Measurements from ENCODE around the gene FMNL3.

The FMNL3 gene

DNA sequence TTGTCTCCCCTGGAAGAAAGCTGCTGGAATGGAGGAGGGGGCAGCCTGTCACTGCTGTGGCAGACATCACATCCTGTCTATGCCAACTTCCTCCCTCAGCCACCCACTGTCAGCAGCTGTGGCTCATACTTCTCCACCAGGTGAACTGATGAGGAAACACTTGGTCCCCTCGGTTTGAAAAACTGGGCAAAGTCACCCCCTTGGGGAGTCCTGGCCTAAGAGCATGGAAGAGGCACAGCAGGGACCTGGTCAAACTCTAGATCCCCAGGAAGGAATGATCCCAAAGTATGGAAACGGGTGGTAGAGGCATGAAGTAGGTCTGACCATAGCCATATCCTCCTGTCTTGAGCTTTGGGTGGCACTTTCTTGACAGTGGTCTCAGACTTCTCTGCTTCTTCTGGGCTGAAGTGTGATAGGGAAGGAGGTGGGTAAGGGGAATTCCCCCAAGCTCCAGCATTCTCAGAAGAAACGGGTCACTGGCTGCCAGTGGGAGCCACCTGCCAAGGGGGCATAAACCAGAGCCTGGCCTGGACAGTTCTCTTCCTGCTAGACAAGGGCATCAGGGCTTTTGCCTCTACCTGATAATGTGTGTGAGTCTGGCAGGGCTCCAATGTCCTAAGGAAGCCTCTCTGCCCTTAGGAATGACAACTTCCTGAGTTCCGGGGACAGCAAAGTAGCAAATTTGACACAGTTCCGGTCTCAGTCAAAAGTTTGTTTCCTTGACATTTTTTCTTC lies 36.0 kb downstream of the FMNL3 start:
- in situ Hi-C loops (cut with HindIII; ENCODE audit: low sequenced_read_pairs) = no loop called here
- DNase-seq (ENCODE audit: low read depth, low spot score) = no peak
- no peak overlapping the region for H3K4me3 ChIP-seq (ENCODE audit: low read depth, low read length)
- TF ChIP-seq, protein P1, sequence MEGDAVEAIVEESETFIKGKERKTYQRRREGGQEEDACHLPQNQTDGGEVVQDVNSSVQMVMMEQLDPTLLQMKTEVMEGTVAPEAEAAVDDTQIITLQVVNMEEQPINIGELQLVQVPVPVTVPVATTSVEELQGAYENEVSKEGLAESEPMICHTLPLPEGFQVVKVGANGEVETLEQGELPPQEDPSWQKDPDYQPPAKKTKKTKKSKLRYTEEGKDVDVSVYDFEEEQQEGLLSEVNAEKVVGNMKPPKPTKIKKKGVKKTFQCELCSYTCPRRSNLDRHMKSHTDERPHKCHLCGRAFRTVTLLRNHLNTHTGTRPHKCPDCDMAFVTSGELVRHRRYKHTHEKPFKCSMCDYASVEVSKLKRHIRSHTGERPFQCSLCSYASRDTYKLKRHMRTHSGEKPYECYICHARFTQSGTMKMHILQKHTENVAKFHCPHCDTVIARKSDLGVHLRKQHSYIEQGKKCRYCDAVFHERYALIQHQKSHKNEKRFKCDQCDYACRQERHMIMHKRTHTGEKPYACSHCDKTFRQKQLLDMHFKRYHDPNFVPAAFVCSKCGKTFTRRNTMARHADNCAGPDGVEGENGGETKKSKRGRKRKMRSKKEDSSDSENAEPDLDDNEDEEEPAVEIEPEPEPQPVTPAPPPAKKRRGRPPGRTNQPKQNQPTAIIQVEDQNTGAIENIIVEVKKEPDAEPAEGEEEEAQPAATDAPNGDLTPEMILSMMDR (IDR thresholded peaks at IDR 0.05; ENCODE audit: low read depth, low read length) = no peak

DNA sequence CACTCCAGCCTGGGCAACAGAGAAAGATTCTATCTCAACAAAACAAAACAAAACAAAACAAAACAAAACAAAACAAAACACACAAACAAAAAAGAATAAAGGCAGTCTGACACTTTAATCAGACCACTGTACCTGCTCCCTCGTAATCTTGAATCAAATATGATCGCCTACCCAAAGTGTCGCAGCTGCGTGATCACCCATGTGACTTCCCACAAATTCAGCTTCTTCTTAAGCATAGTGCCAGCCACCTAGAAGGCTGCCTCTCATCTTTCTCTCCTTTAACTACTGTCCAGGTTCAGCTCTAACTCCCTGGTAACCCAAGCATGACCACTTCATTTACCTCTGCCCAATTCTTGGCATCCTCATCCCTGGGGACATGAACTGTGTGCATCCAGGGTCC lies 37.4 kb downstream of the FMNL3 start:
- in situ Hi-C loops (cut with HindIII; ENCODE audit: low sequenced_read_pairs) = no loop called here
- no peak for DNase-seq (ENCODE audit: low read depth, low spot score)
- H3K4me3 ChIP-seq (ENCODE audit: low read depth, low read length) = no peak overlapping the region
- TF ChIP-seq, protein P1 (IDR thresholded peaks at IDR 0.05; ENCODE audit: low read depth, low read length) = no peak

DNA sequence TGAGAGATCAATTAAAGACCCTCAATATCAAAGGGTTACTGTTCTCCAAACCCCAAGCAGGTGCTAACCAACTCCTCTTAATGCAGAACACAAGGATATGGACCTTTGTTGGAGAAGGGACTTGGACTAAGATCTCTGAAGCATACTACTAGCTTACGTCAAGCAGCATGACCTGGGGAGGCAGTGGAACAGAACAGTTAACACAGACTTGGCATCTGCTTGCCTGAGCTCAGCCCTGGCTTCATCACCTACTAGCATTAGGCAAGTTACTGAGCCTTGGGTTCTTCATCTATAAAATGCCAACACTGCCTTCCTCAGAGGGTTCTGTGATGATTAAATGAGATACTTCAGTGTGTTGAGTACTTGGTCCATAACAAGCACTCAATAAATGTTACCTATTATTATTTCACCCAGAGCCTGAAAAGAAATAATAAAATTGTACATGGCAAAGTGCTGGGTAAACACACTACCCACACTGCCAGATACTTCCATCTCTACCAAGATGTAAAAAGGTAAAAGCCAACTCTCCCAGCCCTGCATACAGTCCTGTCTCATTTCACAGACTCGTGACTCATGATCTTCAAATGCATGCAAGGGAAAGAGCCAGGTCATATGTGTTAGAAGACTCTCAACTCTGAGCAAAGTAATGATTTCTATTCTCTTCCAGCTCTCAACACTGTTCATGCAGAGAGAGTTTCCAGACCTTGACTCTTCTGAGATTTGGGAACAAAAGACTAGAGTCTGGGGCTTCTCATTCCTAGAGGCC lies 39.7 kb downstream of the FMNL3 start:
- peak; percentile 48 for DNase-seq (ENCODE audit: low read depth, low spot score)
- TF ChIP-seq, protein P1 (IDR thresholded peaks at IDR 0.05; ENCODE audit: low read depth, low read length) = no peak
- in situ Hi-C loops (cut with HindIII; ENCODE audit: low sequenced_read_pairs) = no loop called here
- H3K4me3 ChIP-seq (ENCODE audit: low read depth, low read length) = no peak overlapping the region

DNA sequence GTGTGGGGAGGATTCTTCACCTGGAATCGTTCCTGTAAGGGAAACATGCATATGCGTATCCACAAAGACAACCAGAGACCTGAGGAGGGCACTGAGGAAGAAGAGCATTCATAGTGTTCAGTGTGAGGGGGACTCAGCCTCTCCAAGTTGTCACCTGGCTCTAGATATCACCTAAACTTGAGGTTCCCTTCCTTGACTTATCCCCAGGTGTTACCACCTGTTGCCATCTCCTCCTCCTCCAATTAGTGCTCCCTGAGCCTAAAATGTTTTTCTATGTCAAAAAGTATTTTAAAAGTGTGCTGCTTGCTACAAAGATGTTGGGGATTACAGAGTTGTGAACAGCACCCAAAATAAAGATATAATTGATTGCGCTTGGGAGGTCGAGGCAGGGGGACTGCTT lies 41.0 kb downstream of the FMNL3 start:
- TF ChIP-seq, protein P1 (IDR thresholded peaks at IDR 0.05; ENCODE audit: low read depth, low read length) = no peak
- no peak for DNase-seq (ENCODE audit: low read depth, low spot score)
- in situ Hi-C loops (cut with HindIII; ENCODE audit: low sequenced_read_pairs) = no loop called here
- no peak overlapping the region for H3K4me3 ChIP-seq (ENCODE audit: low read depth, low read length)

DNA sequence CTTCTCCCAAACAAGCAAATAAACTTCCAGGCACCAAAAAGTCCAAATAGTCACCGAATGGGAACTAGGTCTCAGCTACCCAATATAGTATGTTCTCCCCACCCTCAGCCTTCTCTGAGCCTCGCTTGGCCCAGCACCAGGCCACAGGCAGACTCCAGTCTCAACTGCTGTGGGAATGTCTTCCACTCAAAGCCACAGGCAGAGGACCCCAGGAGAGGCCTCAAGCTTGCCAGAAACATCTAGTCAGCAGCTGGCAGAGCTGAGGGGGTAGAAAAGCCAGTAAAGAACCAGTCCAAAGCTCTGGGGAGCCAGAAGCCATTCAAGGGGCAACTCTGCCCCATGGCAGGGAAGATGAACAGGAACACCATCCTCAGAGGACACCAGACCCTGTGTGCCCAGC lies 41.8 kb downstream of the FMNL3 start:
- DNase-seq (ENCODE audit: low read depth, low spot score) = peak; percentile 70
- in situ Hi-C loops (cut with HindIII; ENCODE audit: low sequenced_read_pairs) = no loop called here
- no peak overlapping the region for H3K4me3 ChIP-seq (ENCODE audit: low read depth, low read length)
- TF ChIP-seq, protein P1 (IDR thresholded peaks at IDR 0.05; ENCODE audit: low read depth, low read length) = no peak

DNA sequence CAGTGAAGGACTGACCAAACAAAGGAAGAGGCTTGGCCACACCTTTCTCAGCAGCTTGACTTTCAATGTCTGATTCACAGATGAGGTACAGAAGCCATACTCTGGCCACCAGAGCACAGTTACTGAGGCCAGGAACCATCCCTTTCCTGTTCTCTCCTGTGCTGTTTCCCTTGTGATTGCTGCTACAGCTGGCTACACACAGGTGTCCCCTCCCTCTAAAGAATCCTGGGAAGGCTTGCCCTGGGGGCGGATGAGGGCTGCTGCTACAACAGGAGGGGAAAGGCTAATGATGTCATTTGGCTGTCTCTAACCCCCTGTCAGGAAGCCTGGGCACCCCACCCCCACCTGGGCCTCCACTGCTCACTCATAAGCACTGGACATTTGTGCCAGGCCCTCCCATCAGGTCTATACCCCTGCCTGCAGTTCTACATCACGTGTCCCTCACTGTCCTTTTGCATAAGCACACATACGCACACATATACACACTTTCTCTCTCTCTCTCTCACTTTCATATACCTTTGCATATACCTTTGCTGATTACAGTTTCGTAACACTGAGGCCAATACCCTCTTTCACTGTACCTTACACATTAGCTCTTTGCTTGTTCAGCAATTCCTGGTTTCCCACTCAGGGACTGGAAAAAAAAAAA lies 42.5 kb downstream of the FMNL3 start:
- no peak overlapping the region for H3K4me3 ChIP-seq (ENCODE audit: low read depth, low read length)
- no peak for DNase-seq (ENCODE audit: low read depth, low spot score)
- TF ChIP-seq, protein P1 (IDR thresholded peaks at IDR 0.05; ENCODE audit: low read depth, low read length) = no peak
- in situ Hi-C loops (cut with HindIII; ENCODE audit: low sequenced_read_pairs) = no loop called here
